Measurements from ENCODE around the gene TBC1D1.

GRCh38 chr4:37994569-37994968 is 103.7 kb downstream of the TBC1D1 start:
- TF ChIP-seq CTCF (IDR thresholded peaks at IDR 0.05; ENCODE audit: extremely low read depth in 1 of 2, insufficient read depth in 1 of 2, low read depth in 1 of 2, low read length in 2 of 2) (no peak), EZH2 (IDR thresholded peaks at IDR 0.05; ENCODE audit: borderline replicate concordance, low read depth, low read length, severe bottlenecking) (no peak), MAX (IDR thresholded peaks at IDR 0.05; ENCODE audit: insufficient read depth, insufficient read length) (no peak), POLR2A (IDR thresholded peaks at IDR 0.05; ENCODE audit: low read depth, low read length) (no peak), FOS (IDR thresholded peaks at IDR 0.05; ENCODE audit: borderline replicate concordance, insufficient read depth, low read length) (no peak), POLR2AphosphoS5 (IDR thresholded peaks at IDR 0.05; ENCODE audit: insufficient read depth, low read depth, low read length) (no peak)

All from endothelial cell of umbilical vein (primary cell).